Lower leg skin (tissue), 3 donors: ENCODE results near the gene TRPM1.

ENCODE experiments used
- CTCF ChIP-seq, 3 donors: fragments of 450-650 bp; IDR thresholded peaks; one replicate each; pipeline ENCODE4 v1.5.1; 2016; ENCODE audit warnings: antibody characterized with exemption in 3 of 3, mild to moderate bottlenecking in 3 of 3, moderate library complexity in 2 of 3
- POLR2A ChIP-seq, 2 donors: fragments of 450-650 bp; IDR thresholded peaks; one replicate each; pipeline ENCODE4 v1.6.1; 2016 to 2017; ENCODE audit warnings: antibody characterized with exemption in 2 of 2, mild to moderate bottlenecking in 1 of 2, moderate library complexity in 1 of 2

GRCh38 chr15:30999729-31000128 lies 101.8 kb downstream of the TRPM1 start:
- TF ChIP-seq CTCF (IDR thresholded peaks at IDR 0.05) = no peak
- TF ChIP-seq POLR2A (IDR thresholded peaks at IDR 0.05) = no peak
